Stimulated activated CD4-positive, alpha-beta T cell treated with anti-CD3 and anti-CD28 coated beads, Interleukin-2, amount 100 ng/mL, for 48 hours (primary cell): ENCODE results near the gene RFT1.
A peak's percentile ranks its signal among the peaks of the same experiment; 100 is the strongest.
"Not testable (repeated sequence)": the region's sequence is repeated elsewhere in the genome, so short reads cannot be mapped to it uniquely, and the experiment has no call there.

Experiments used
- DNase-seq, 2 donors: peaks; one replicate each; pipeline ENCODE4 v3.0.0-alpha.2; 2020

RFT1 gene

GRCh38 chr3:53162672-53163443, 32.6 kb upstream of the RFT1 start:
- no peak for DNase-seq

DNA sequence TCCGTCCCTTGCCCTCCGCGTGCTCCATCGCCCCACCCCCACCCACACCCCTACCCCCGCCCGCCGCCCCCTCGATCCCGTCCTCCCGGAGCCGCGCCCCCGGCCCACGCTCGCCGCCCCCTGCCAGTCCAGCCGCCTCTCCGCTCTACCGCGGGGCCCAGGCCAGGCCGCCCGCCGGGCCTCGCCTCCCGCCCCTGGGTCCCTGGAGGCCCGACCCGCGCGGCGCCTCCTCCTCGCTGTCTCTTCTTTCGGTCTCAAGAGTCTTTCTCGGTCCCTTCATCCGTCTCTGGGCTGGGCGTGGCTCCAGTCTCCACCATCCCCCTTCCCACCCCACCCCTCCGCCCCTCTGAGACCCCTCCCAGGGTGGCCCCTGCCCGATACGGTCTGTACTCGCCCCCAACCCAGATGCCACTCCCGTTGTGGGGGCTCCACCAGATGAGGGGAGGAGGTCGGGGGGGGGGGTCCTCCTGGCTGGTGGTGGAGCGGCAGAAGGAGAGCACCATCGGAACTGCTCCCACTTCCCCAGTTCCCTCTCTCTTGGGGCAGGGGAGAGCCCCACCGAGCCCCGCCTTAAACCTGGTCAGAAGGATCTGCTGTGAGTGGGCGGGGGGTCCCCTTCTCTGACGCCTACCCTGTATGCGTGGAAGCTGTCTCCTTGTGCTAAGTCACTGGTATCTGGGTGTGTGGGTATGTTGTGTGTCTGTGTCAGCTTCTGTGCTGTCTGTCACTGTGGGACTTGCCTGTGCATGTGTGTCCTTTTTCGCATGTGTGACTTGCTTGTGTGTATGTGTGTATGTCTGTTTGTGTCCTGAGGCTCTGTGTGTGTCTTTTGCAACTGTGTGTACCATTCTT, 31.8 kb upstream of the RFT1 start:
- peak in 1 of 2 donors; percentile 29 for DNase-seq

DNA sequence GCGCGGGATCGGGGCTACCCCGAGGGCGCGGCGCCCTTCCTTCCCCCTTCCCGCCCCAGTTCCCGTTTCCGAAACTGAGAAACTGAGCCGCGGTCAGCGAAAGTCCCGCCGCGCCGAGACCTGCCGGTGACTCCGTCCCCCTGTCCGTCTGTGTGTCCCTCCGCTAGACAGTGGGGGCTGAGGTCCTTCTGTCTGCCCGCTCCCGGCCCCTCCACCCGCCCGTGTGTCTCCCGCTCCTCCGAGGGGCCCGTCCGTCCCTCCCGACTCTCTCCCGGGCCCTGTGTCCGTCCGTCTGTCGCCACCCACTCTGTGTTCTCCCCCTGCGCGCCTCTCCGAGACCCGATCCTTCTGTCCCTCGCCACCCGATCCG, 31.2 kb upstream of the RFT1 start:
- DNase-seq: no peak

- DNase-seq: peak; percentile 61 to 72
Observed at GRCh38 chr3:53160660-53161449, 30.6 kb upstream of the RFT1 start, which contains the start of gene PRKCD. Gene PRKCD, plus strand, starts transcription at chr3:53161209. Its CDS starts 17,214 bp downstream, at chr3:53178423.

- no peak for DNase-seq
Observed at GRCh38 chr3:53160061-53160659, 29.9 kb upstream of the RFT1 start.

- no peak for DNase-seq
Observed at GRCh38 chr3:53159156-53160060, 29.2 kb upstream of the RFT1 start.

- DNase-seq: no peak
Observed at GRCh38 chr3:53158765-53159155, 28.5 kb upstream of the RFT1 start.

DNA sequence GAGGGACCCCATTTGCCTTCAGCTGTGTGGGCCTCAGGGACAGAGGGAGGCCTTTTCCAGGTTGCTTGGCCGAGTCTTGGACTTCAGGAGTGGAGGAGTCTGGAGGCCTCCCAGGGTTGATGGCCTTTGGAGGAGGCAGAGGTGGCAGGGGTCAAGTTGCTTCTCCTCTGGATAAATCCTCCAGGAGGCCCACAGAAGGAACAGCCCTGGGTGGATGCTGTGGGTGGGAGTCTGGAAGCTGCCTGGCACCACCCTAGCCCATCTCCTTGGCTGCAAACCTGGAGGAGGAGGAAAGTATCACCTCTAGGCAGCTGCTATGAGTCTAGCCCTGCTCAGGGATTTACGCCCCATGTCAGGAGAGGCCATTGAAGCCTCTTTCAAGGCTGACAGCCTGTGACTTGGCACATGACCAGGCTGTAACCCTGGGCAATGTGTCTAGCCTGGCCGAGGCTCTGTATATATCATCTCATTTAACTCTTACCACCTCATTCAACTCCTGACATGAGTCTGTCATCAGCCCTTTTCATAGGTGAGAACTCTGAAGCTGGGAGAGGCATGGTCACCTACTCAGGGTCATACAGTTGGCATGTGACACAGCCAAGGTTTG, 27.8 kb upstream of the RFT1 start:
- no peak for DNase-seq

DNA sequence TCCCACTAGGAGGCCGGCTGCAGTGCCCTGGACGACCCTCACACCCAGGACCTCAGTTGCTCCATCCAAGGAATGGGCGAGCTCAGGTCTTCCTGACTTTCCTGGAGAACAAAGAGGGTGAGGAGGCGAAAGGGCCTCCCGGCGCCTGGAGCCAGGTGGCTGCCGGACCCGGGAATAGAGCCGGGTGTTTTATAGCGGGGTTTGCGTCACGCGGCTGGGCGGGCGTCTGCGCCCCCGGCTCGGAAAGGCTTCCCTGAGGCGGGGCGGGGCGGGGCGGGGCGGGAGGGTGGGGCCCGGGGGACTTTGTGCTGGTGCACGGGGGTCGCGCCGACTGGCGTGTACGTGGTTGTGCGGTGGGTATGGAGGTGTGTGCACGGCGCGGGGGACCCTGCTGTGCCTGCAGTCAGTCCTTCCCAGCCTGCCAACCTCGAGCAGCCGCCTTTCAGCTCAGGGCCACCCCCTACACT, 26.2 kb upstream of the RFT1 start:
- no peak for DNase-seq

DNA sequence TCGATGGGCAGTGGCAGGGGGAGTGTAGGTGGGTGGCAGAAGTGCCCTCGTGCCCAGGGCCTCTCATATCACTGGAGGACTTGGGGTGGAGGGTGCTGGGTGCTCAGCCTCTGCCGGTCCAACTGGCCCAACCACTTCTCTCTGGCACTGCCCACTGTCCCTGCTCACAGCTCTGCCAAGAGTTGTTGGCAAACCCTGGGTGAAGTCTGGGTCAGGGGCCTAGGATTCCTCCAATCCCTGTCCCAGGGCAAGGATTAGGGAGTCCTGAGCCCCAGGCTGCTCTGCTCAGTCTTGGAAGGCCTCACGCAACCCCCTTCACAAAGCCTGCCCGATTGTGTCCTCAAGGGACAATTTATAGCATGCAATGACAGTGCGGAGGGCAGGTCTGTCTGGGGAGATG, 25.5 kb upstream of the RFT1 start:
- no peak for DNase-seq

- DNase-seq: no peak
Observed at GRCh38 chr3:53154881-53155285, 24.6 kb upstream of the RFT1 start.

- no peak for DNase-seq
Observed at GRCh38 chr3:53153980-53154379, 23.7 kb upstream of the RFT1 start.

GRCh38 chr3:53153264-53153823, 23.1 kb upstream of the RFT1 start:
- no peak for DNase-seq

DNA sequence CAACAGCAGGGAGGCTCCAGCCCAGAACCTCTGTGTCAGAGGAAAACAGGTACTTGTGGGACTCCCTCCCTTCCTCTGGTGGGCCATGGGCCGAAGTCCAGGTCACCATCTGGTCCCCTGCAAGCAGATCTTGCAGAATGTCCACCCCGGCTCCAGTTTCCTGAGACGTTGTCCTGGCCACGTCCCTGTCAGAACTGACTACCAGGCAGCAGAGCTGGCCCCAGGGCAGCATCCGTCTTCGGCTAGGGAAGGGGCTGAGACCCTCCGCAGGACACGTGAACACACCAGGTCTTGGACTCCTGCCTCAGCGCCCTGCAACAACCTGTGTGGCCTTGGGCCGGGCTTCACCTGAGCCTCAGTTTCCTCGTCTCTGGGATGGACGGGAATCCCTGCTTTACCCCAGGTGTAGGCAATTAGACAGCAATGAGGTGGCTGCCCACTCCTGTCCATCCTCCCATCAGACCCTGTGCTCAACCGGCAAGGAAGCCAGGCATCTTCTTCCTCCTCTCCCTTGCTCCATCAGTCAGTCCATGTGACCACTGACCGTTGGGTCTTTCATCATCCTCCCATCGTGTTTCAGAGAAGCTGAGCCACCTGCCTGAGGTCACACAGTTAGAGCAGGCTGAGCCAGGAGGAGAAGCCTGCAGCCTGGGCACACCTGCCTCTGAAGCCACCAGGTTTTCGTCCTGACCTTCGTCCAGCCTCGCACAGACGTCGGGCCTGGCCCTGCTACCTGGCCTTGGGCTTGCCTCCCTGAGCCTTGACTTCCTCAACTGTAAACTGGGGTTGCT, 21.8 kb upstream of the RFT1 start:
- DNase-seq: no peak

DNA sequence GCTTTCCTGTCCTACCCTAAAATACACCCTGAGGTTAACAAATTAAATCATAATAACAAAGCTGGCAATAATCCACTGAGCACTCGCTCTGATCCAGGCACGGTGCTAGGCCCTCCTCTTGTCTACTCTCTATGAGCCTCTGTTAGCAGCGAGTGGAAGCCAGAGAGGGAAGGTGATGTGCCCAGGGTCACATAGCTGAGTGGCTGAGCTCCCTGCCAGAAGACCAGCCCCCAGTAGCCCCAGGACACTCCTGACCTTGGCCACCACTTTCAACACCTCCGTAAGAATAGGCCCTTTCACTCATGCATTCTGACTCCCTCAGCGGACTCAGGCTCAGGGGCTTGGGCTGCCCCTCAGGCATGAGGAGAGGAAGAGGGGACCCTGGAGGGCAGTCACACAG, 21.2 kb upstream of the RFT1 start:
- no peak for DNase-seq

GRCh38 chr3:53151086-53151438, 20.8 kb upstream of the RFT1 start:
- DNase-seq: not testable (repeated sequence)

DNA sequence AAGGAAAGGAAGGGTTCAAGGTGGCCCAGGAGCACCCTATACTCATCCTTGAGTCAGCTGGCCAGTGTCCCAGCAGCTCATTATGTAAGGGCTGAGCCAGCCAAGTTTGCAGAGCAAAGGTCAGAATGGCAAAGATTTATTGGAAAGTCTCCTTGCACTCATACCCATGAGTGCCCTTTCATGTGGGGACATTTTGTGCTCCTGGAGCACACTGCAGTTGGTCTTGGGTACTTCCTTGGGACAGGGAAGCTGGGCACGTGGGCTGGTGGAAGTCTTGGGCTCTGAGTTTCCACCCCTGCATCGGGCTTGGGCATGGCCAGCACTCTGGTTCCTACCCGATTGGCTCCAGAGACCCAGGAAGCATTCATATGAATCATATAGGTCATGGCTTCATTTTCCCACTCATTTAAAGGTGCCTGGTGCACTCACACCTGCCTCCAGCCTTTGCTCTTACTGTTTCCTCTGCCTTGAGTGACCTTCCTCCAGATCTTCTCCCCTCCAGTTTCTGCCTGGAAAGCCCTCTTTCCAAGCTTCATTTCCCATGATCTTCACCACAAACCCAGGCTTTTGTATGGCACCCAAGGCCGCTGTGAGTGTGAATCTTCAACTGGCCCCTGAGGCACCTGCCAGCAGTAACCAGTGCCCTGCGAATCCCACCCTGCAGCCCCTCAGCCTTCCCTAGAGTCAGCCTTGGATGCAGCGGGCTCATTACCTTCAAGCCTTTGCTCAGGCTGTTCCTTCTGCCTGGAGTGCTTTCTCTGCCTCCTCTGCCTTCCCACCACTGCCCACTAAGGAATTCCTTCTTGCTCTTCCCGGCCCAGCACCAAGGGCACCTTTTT, 20.2 kb upstream of the RFT1 start:
- DNase-seq: no peak

DNA sequence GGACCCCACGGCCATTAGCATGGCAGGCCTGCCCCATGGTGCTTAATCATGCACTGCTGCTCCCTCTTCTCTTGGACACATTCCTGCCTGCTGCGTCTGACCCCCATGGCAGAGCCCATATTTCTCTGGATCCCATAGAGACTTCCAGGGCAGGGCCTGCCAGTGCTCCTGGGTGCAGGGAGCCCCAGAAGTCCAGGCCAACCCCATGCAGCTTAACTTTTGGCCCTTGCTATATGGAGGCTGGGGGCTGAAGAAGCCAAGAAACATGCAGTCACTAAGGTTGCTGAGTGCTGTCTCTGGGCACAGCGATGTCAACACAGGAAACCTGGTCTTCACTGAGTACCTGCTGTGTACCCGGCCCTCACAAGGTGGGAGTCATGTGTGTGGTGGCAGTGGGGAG, 19.5 kb upstream of the RFT1 start:
- no peak for DNase-seq

GRCh38 chr3:53149006-53149690, 18.9 kb upstream of the RFT1 start:
- no peak for DNase-seq
